Measurements from ENCODE around the gene PCED1B. TPM values are rescaled to one million over a fixed set of nuclear protein-coding genes. Genes with fewer than 3 reads are reported as not detected.
A peak's percentile ranks its signal among the peaks of the same experiment; 100 is the strongest.

PCED1B gene
- total RNA-seq, 1 experiment from 2014 or later, result 6.6 TPM

- no peak for ATAC-seq
- peak overlapping the region; percentile 82 for H3K4me3 Mint-ChIP-seq
- ChIA-PET POLR2A (no interaction called here), CTCF (interaction anchor here (1.1 to 4.8 kb wide), 4 partner anchors 9 to 558 kb away, joined by 3 to 32 read pairs (median 5); no protein-coding TSS in a partner anchor)
- TF ChIP-seq STAT6 (CRISPR knock-in tag; conservative IDR thresholded peaks at IDR 0.05; ENCODE audit: low read depth) (no peak), RORB (CRISPR knock-in tag; IDR thresholded peaks at IDR 0.05) (no peak), SOX15 (CRISPR knock-in tag; IDR thresholded peaks at IDR 0.05) (no peak), TEAD4 (CRISPR knock-in tag; IDR thresholded peaks at IDR 0.05) (no peak), AFF4 (CRISPR knock-in tag; IDR thresholded peaks at IDR 0.05; ENCODE audit: borderline replicate concordance) (no peak), ZNF396 (CRISPR knock-in tag; IDR thresholded peaks at IDR 0.05; ENCODE audit: borderline replicate concordance) (no peak), TCF7 (CRISPR knock-in tag; IDR thresholded peaks at IDR 0.05; ENCODE audit: low read depth) (no peak), ZNF232 (CRISPR knock-in tag; IDR thresholded peaks at IDR 0.05) (no peak), GRHL2 (CRISPR knock-in tag; IDR thresholded peaks at IDR 0.05; ENCODE audit: insufficient replicate concordance, severe bottlenecking) (no peak), ZBTB21 (CRISPR knock-in tag; IDR thresholded peaks at IDR 0.05; ENCODE audit: borderline replicate concordance) (no peak)
- H3K9me3 Mint-ChIP-seq, result no peaks in the 10 kb centered on the region
- no peak overlapping the region for H3K27ac Mint-ChIP-seq
- DNase-seq (ENCODE audit: low spot score), result no peak
- peaks cover 18% of the 10 kb centered on the region for H3K27me3 Mint-ChIP-seq (ENCODE audit: low read depth)
- H3K4me1 Mint-ChIP-seq, result peaks cover 72% of the 10 kb centered on the region
- H3K36me3 Mint-ChIP-seq, result no peaks in the 10 kb centered on the region
Observed at GRCh38 chr12:47078733-47079467, 521 bp upstream of the PCED1B start.

GRCh38 chr12:47079981-47080724 is 732 bp downstream of the PCED1B start:
- Mint-ChIP-seq H3K36me3 (no peaks in the 10 kb centered on the region), H3K4me1 (peaks cover 83% of the 10 kb centered on the region), H3K4me3 (peak overlapping the region; percentile 88), H3K9me3 (no peaks in the 10 kb centered on the region), H3K27me3 (ENCODE audit: low read depth) (peaks cover 18% of the 10 kb centered on the region), H3K27ac (peak overlapping the region; percentile 25)
- DNase-seq (ENCODE audit: low spot score), result peak; percentile 58
- ChIA-PET CTCF (interaction anchor here (0.6 to 4.8 kb wide), 6 partner anchors 8 to 557 kb away, joined by 3 to 32 read pairs (median 4); no protein-coding TSS in a partner anchor), POLR2A (interaction anchor here (0.6 kb wide), 1 partner anchor 15 kb away, joined by 3 read pairs; no protein-coding TSS in a partner anchor)
- ATAC-seq, result peak; percentile 51
- TF ChIP-seq IRF2 (CRISPR knock-in tag; IDR thresholded peaks at IDR 0.05; ENCODE audit: borderline replicate concordance, low read depth), result no peak
- no peak for TF ChIP-seq GABPB1 (CRISPR knock-in tag; IDR thresholded peaks at IDR 0.05)
- peak; percentile 78; the same call in 1 of the 2 replicates for TF ChIP-seq ARID4B (CRISPR knock-in tag; IDR thresholded peaks at IDR 0.05; ENCODE audit: borderline replicate concordance)
- peak; percentile 98 for TF ChIP-seq ETV6 (CRISPR knock-in tag; IDR thresholded peaks at IDR 0.05)
- TF ChIP-seq ZNF423 (CRISPR knock-in tag; IDR thresholded peaks at IDR 0.05), result no peak
- TF ChIP-seq ZNF219 (CRISPR knock-in tag; IDR thresholded peaks at IDR 0.05; ENCODE audit: borderline replicate concordance), result 0 out of 2 replicates have a peak, but pooled peaks have one; percentile 18
- no peak for TF ChIP-seq E2F4 (CRISPR knock-in tag; IDR thresholded peaks at IDR 0.05; ENCODE audit: borderline replicate concordance, low read depth)
- TF ChIP-seq CDX4 (CRISPR knock-in tag; IDR thresholded peaks at IDR 0.05; ENCODE audit: borderline replicate concordance), result no peak
- TF ChIP-seq TCF7 (CRISPR knock-in tag; IDR thresholded peaks at IDR 0.05; ENCODE audit: low read depth), result no peak
- TF ChIP-seq FOXK1 (CRISPR knock-in tag; IDR thresholded peaks at IDR 0.05), result no peak

Measured in WTC11 (cell line).